ENCODE data around the gene SHC3. TPM values are rescaled to one million over a fixed set of nuclear protein-coding genes. Genes with fewer than 3 reads are reported as not detected.

SHC3 gene
- total RNA-seq, 3 donors from 2014 or later (not counting 1 experiment from before 2014, with no cell fraction given) = 0.02 to 0.09 (median 0.08) TPM

DNA sequence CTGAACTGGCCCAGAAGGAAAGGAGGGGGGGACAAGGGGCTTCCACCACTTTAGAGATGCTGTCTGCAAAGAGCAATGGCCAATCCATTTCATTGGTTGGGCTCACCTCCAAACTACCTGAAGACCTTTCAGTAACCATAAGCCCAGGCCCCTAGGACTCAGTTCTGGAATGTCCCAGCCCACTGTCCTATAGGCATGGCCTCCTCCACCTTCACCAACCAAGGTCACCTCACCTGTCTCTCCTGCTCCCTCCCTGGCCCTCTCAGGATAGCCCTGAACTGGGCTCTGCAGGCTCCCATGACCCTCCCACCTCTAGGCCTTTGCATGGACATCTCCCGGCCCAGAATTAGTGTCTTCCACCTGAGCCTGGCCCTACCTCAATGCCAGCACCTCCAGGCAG, 165.0 kb downstream of the SHC3 start:
- Mint-ChIP-seq H3K27me3 (ENCODE audit: low read depth in 2 of 2) (peaks cover 3 to 12% of the 10 kb centered on the region in 2 donors), H3K9me3 (no peaks in the 10 kb centered on the region), H3K4me1 (no peaks in the 10 kb centered on the region), H3K4me3 (no peak overlapping the region), H3K27ac (no peak overlapping the region), H3K36me3 (no peaks in the 10 kb centered on the region)
- DNase-seq = no peak
- no peak overlapping the region for H3K27ac ChIP-seq (ENCODE audit: low read length)
- H3K4me1 ChIP-seq (ENCODE audit: control insufficient read depth, insufficient read depth, low read length) = no peaks in the 10 kb centered on the region
- intact Hi-C loops (cut with micrococcal nuclease) = no loop called here
- 74% methylated on average over 1 of the region's 1 CpG for WGBS (ENCODE audit: insufficient coverage)
- H3K27me3 ChIP-seq (ENCODE audit: control insufficient read depth, insufficient read depth, low read length) = peaks cover 3% of the 10 kb centered on the region
- no peak overlapping the region for H3K4me3 ChIP-seq (ENCODE audit: low read length)
- no peaks in the 10 kb centered on the region for H3K9me3 ChIP-seq (ENCODE audit: control insufficient read depth, insufficient read depth, low read length)
- ATAC-seq = no peak
- no peaks in the 10 kb centered on the region for H3K36me3 ChIP-seq (ENCODE audit: control insufficient read depth, insufficient read depth, low read length)
- TF ChIP-seq, protein P1, sequence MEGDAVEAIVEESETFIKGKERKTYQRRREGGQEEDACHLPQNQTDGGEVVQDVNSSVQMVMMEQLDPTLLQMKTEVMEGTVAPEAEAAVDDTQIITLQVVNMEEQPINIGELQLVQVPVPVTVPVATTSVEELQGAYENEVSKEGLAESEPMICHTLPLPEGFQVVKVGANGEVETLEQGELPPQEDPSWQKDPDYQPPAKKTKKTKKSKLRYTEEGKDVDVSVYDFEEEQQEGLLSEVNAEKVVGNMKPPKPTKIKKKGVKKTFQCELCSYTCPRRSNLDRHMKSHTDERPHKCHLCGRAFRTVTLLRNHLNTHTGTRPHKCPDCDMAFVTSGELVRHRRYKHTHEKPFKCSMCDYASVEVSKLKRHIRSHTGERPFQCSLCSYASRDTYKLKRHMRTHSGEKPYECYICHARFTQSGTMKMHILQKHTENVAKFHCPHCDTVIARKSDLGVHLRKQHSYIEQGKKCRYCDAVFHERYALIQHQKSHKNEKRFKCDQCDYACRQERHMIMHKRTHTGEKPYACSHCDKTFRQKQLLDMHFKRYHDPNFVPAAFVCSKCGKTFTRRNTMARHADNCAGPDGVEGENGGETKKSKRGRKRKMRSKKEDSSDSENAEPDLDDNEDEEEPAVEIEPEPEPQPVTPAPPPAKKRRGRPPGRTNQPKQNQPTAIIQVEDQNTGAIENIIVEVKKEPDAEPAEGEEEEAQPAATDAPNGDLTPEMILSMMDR (IDR thresholded peaks at IDR 0.05) = no peak

DNA sequence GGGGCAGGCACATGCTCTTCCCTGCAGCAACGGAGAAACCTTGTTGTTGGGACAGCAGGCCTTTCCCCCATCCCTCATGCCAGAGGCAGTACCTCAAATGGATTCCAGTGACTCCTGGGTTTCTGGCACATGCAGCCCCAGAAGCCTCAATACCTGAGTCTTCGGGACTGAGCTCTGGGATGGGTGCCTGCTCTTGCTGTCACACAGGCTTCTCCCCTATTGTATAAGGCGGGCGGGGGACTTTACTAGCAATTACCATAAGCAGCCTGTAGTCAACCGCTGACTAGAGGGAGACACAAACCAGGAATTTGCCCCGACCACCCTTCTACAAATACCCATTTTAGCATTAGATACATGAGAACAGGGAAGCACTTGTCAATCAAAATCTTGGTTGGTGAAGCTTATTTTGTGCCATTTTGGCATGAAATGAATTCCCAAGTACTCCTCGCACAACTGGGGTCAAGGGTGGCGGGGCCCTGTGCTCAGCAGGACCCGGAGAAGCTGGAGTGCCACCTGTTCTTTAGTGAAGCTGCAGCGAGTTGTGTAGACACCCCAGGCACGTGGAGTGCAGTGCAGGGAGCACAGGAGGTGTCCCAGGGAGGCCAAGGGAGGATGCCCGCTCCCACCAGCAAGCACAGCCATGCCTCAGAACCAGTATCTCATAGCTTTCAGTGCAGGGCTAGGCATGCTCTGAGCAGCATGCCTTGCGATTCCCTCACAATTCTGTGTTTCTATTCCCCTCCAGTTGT, 166.2 kb downstream of the SHC3 start:
- no peaks in the 10 kb centered on the region for H3K9me3 ChIP-seq (ENCODE audit: control insufficient read depth, insufficient read depth, low read length)
- H3K4me1 Mint-ChIP-seq = no peaks in the 10 kb centered on the region
- peaks cover 7 to 18% of the 10 kb centered on the region in 2 donors for H3K27me3 Mint-ChIP-seq (ENCODE audit: low read depth in 2 of 2)
- no peak overlapping the region for H3K27ac ChIP-seq (ENCODE audit: low read length)
- DNase-seq (no peak), ATAC-seq (no peak)
- intact Hi-C loops (cut with micrococcal nuclease) = no loop called here
- H3K4me1 ChIP-seq (ENCODE audit: control insufficient read depth, insufficient read depth, low read length) = no peaks in the 10 kb centered on the region
- H3K36me3 Mint-ChIP-seq = no peaks in the 10 kb centered on the region
- no peak overlapping the region for H3K27ac Mint-ChIP-seq
- H3K9me3 Mint-ChIP-seq = no peaks in the 10 kb centered on the region
- H3K4me3 ChIP-seq (ENCODE audit: low read length) = no peak overlapping the region
- no peaks in the 10 kb centered on the region for H3K36me3 ChIP-seq (ENCODE audit: control insufficient read depth, insufficient read depth, low read length)
- H3K4me3 Mint-ChIP-seq = no peak overlapping the region
- peaks cover 3% of the 10 kb centered on the region for H3K27me3 ChIP-seq (ENCODE audit: control insufficient read depth, insufficient read depth, low read length)
- TF ChIP-seq, protein P1 (IDR thresholded peaks at IDR 0.05) = no peak
- WGBS (ENCODE audit: insufficient coverage) = 85% methylated on average over 13 of the region's 13 CpGs

DNA sequence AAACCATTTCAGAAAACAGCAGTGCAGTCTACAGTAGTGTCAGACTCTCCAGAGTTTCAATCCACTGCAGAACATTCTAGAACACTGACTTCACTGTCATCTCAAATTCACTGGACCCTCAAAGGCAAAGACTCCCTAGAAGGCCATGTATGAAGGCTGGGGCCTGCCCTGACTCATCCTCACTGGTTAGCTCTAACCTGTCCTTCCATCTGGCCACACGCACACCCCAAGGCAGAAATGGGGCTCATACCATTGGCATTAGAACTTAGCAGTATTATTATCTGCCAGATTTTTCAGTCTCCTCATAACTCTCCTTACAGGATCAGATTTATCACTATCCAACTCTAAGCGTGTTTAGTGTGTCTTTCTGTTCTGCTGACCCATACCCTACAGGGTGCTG, 166.9 kb downstream of the SHC3 start:
- Histone ChIP-seq H3K27ac (ENCODE audit: low read length) (no peak overlapping the region), H3K27me3 (ENCODE audit: control insufficient read depth, insufficient read depth, low read length) (peaks cover 3% of the 10 kb centered on the region), H3K4me3 (ENCODE audit: low read length) (no peak overlapping the region), H3K4me1 (ENCODE audit: control insufficient read depth, insufficient read depth, low read length) (no peaks in the 10 kb centered on the region), H3K9me3 (ENCODE audit: control insufficient read depth, insufficient read depth, low read length) (no peaks in the 10 kb centered on the region), H3K36me3 (ENCODE audit: control insufficient read depth, insufficient read depth, low read length) (no peaks in the 10 kb centered on the region)
- intact Hi-C loops (cut with micrococcal nuclease) = no loop called here
- TF ChIP-seq, protein P1 (IDR thresholded peaks at IDR 0.05) = no peak
- H3K9me3 Mint-ChIP-seq = no peaks in the 10 kb centered on the region
- ATAC-seq (no peak), DNase-seq (no peak)
- WGBS (ENCODE audit: insufficient coverage) = 91% methylated on average over 2 of the region's 2 CpGs
- H3K27ac Mint-ChIP-seq = no peak overlapping the region
- H3K27me3 Mint-ChIP-seq (ENCODE audit: low read depth in 2 of 2) = peaks cover 9 to 26% of the 10 kb centered on the region in 2 donors
- H3K4me3 Mint-ChIP-seq = no peak overlapping the region
- no peaks in the 10 kb centered on the region for H3K4me1 Mint-ChIP-seq
- H3K36me3 Mint-ChIP-seq = no peaks in the 10 kb centered on the region

All from natural killer cell (primary cell).